Astrocyte of the spinal cord (primary cell): Measurements from ENCODE around the gene NDUFB2.
"Not testable (repeated sequence)": the region's sequence is repeated elsewhere in the genome, so short reads cannot be mapped to it uniquely, and the experiment has no call there.

Experiments used
- DNase-seq: peaks from one replicate; pipeline ENCODE4 v3.0.0; 2011; ENCODE audit warnings: low read depth, low spot score
- H3K4me3 ChIP-seq: 2 replicates; pipeline ENCODE4 v1.5.1; 2011; ENCODE audit warnings: low read depth, mild to moderate bottlenecking, low read length, moderate library complexity
- CTCF ChIP-seq: IDR thresholded peaks from 2 replicates; pipeline ENCODE4 v1.5.1; 2012; ENCODE audit warnings: low read depth, mild to moderate bottlenecking, low read length, inconsistent platforms
- in situ Hi-C: cut with HindIII; loops from 2 replicates; pipeline ENCODE4 v1.10.0; 2017; ENCODE audit warnings: low sequenced_read_pairs

The NDUFB2 gene

GRCh38 chr7:140697447-140698143, 1.1 kb downstream of the NDUFB2 start:
- TF ChIP-seq CTCF: no peak
- in situ Hi-C loops: no loop called here
- H3K4me3 ChIP-seq: peak overlapping the region; percentile 86
- DNase-seq: no peak

DNA sequence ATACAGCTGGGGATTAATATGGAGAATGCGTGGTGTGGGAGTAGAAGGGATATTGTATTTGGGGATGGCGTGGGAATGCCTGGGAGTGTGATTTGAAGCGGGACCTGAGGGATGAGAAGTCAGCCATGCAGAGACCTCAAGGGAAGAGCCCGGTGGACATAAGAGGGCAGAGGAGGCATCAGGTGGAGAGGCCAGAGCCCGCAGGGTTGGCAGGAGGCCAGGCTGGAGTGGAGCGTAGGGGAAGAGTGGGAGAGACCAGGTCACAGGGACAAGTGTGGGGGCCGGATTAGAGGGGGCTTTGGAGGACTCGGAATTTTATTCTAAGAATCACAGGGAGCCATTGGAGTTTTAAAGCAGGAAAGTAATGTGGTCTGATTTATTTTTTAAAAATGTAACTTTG, 2.0 kb downstream of the NDUFB2 start:
- no peak for TF ChIP-seq CTCF
- H3K4me3 ChIP-seq: no peak overlapping the region
- DNase-seq: no peak
- in situ Hi-C loops: no loop called here

GRCh38 chr7:140702774-140703173, 6.3 kb downstream of the NDUFB2 start:
- TF ChIP-seq CTCF: no peak
- in situ Hi-C loops: no loop called here
- DNase-seq: no peak
- no peak overlapping the region for H3K4me3 ChIP-seq

DNA sequence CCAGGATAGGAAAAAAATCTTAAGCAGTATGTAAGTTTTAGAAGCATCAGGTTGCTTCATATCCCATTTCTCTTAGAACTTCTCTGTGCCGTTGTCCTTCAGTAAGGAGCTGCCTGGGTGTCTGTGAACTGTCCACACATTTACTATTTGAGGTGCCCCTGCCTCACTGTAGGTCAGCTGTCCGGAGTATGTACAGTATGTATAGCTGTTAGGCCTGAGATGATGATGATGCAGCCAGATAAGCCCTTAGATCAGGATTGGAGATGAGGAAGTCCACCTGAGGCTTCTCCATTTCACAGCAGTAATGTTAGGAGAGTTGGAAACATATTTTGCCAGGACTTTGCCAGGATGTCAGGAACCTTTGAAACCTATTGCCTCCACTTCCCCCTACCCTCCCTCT, 7.7 kb downstream of the NDUFB2 start:
- H3K4me3 ChIP-seq: no peak overlapping the region
- TF ChIP-seq CTCF: no peak
- in situ Hi-C loops: no loop called here
- DNase-seq: no peak

GRCh38 chr7:140707132-140707531, 10.6 kb downstream of the NDUFB2 start:
- DNase-seq: no peak
- no peak overlapping the region for H3K4me3 ChIP-seq
- TF ChIP-seq CTCF: no peak
- in situ Hi-C loops: no loop called here

DNA sequence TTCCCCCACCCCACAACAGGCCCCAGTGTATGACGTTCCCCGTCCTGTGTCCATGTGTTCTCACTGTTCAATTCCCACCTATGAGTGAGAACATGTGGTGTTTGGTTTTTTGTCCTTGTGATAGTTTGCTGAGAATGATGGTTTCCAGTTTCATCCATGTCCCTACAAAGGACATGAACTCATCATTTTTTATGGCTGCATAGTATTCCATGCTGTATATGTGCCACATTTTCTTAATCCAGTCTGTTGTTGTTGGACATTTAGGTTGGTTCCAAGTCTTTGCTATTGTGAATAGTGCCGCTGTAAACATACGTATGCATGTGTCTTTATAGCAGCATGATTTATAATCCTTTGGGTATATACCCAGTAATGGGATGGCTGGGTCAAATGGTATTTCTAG, 12.3 kb downstream of the NDUFB2 start:
- in situ Hi-C loops, H3K4me3 ChIP-seq, DNase-seq: not testable (repeated sequence)

GRCh38 chr7:140712392-140712791, 15.9 kb downstream of the NDUFB2 start:
- DNase-seq, H3K4me3 ChIP-seq, in situ Hi-C loops: not testable (repeated sequence)
